Stimulated activated naive CD4-positive, alpha-beta T cell treated with Interleukin-2 at 50 U/mL for 16 hours (primary cell): ENCODE measurements around the gene PMS1.
"Not testable (repeated sequence)": the region's sequence is repeated elsewhere in the genome, so short reads cannot be mapped to it uniquely, and the experiment has no call there.

Experiments used
- DNase-seq: peaks from one replicate; lab custom pipeline; 2025; lab: John Stamatoyannopoulos, UW

Gene PMS1

DNA sequence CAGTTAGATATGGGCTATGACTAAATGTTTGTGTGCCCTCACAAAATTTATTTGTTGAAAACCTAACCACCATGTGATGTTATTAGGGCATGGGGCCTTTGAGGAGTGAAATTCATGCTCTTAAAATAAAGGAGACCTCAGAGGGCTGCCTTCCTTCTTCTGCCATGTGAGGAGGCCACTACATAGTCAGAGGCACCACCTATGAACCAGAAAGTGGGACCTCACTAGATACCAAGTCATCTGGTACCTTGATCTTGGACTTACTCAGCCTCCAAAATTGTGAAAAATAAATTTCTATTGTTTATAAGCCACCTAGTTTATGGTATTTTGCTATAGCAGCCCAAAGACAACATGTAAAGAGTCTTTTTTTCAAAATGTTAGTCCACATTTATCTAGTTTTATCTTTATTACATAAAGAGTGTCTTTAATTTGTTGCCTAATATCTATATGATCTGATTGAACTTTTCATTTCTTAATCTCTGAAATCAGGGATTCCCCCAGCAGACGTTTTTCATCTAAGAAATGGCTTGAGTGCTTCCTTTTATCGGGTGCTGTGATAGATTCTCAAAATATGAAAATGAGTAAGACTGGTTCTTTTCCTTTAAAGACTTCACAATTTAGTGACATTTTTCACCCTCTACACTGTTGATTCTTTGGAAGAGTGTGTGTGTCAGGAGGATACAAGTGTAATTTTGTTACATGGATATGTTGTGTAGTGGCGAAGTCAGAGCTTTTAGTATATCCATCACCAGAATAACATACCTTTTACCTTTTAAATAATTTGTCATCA is 34.2 kb downstream of the PMS1 start:
- DNase-seq: no peak

DNA sequence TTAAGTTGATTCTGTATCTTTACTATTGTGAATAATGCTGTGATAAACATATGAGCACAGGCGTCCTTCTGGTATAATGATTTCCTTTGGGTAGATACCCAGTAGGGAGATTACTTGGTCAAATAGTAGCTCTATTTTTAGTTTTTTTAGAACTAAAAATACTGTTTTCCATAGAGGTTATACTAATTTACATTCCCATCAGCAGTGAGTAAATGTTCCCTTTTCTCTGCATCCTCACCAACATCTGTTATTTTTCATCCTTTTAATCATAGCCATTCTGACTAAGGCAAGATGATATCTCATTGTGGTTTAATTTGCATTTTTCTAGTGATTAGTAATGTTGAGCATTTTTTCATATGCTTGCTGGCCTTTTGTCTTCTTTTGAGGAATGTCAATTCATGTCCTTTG is 35.1 kb downstream of the PMS1 start:
- no peak for DNase-seq

DNA sequence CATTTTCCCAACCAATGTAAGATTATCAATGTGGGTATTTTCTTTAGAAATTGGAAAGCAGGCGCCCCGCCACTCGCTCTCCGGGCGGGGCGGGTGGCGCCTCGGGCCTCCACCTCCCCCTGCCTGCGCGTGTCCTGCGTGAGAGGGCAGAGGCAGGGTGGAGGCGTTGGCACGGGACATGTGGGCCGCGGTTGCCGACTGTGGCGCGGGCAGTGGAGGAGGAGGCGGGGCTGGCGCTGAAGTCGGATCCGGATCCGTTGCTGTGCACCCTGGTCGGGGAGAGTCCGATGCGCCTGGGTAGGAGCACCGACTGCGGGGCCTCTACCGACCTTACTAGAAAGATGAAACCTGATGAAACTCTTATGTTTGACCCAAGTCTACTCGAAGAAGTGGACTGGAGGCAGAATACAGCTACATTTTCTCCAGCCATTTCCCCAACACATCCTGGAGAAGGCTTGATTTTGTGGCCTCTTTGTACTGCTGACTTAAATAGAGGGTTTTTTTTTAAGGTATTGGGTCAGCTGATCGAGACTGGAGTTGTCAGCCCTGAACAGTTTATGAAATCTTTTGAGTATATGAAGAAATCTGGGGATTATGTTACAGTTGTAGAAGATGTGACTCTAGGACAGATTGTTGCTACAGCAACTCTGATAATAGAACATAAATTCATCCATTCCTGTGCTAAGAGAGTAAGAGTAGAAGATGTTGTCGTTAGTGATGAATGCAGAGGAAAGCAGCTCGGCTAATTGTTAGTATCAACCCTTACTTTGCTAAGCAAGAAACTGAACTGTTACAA is 37.9 kb downstream of the PMS1 start:
- no peak for DNase-seq

DNA sequence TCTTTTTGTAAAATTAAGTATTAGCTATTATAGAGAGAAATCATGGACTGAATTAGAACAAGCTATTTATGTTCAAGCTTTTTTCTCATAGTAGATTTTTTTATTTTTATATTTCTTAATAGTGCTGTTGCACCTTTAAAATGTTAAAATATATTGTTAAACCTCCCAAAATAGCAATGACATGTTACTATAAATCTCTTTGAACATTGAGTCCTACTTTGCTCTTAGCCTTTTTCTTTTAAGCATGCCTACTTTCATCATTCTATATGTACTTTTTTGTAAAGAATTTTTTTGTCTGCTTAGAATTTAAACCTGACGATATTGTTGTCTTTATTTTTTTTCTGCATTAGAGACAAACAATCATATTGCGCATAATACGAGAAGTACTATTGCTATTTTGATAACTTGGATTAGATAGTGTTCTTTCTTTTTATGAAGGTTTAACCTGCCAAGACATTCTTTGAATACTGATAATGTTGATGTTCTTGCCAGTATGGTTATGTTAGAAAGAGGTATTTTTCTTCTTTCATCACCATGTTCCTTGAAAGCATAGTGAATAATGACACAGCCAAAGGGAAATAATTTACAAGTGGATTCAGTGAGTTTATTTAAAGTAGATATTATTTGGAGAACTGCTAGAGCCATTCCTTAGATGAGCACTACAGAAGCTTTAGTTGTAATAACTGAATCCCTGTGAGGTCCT is 40.6 kb downstream of the PMS1 start:
- no peak for DNase-seq

DNA sequence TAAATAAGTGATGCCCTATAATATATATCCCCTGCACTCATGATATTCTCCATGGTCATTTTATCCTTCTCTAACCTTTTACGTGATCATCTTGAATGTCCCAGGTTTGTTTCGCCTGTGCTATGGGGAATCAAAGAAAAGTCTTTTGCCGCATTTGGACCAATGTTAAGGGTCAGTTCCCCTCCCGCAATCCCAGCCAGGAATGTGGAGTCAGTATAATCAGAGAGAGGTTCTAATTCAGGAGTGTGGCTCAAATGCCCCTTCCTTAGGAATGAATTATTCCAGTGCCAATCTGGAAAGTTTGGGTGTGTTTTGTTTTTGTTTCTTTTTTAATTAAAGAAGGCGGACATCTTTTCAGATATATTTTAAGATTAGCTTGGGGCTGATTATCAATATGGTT is 41.8 kb downstream of the PMS1 start:
- DNase-seq: no peak

DNA sequence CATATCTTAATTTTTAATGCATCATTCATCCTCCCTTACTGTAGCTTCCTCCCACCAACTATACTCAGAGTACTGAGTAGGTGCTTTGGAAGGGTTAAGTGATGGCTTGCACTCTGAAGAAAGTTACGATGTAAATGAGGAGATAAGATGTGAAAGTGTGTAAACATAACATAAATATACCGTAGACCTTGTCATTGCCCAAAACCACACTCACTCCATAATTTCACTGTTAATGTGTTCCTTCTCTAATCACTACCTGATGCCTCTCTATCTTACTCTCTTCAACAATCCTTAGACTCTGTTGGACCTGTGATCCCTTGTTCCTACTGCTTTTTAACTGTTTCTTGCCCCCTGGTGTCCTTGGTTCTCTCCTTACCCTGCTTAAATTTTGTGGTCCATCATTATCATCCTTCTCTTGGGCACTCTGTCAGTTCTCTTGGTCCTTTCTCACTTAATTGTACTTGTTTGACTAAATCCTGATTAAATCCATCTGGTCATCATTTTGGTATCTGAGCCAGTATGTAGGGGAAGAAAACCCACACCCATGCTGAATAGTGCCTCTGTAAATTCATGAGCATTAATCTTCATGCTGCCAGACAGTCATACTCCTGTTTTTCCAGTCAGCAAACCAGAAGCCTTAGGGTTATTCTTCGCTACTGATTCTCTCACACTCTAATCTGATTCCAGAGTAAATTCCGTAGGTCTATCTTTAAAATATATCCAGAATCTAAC is 45.0 kb downstream of the PMS1 start:
- no peak for DNase-seq

DNA sequence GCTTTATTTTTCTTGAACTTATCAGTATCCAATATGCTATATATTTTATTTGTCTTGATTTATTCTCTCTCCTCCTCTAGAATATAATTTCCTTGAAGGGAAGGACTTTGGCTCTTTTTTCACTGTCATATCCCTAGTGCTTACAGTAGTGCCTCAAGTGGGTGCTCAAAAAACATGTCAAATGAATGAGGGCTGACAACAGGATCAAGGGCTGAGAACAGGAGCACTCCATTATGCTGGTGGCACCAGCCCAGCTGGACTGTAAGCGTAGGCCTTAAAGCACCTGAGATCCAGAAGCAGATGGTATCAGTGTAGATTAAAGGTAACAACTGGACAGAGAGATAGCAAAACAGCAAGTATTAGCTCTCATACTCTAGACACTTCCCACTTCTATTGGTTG is 46.3 kb downstream of the PMS1 start:
- no peak for DNase-seq

DNA sequence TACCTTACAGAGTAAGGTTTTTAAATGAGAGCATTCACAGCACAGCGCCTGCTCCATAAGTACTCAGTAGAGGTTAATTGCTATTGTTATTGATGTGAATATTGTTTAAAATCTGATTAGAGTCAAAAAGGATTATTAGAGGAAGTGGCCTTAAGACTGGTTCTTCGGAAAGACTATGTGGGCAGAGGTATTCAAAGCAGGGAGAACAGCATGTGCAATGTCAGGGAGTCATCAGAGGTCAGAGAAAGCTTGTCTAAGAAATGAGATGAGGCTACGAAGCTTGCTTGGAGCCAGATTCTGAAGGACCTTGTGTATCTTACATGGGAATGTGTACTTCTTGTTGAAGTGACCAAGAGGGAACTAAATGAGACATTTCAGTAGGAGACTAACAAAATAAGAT is 49.8 kb downstream of the PMS1 start:
- no peak for DNase-seq

DNA sequence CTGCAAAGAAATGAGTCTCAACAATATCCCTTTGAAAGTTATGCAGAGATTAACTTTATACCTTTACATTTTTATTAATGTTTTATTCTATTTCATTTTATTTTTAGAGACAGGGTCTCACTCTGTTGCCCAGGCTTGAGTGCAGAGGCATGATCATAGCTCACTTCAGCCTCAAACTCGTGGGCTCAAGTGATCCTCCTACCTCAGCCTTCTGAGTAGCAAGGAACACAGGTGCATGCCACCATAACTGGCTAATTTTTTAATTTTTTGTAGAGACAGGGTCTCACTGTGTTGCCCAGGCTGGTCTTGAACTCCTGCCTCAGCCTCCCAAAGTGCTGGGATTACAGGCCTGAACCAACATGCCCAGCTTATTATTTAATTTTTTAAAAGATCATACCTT is 50.4 kb downstream of the PMS1 start:
- not testable (repeated sequence) for DNase-seq

DNA sequence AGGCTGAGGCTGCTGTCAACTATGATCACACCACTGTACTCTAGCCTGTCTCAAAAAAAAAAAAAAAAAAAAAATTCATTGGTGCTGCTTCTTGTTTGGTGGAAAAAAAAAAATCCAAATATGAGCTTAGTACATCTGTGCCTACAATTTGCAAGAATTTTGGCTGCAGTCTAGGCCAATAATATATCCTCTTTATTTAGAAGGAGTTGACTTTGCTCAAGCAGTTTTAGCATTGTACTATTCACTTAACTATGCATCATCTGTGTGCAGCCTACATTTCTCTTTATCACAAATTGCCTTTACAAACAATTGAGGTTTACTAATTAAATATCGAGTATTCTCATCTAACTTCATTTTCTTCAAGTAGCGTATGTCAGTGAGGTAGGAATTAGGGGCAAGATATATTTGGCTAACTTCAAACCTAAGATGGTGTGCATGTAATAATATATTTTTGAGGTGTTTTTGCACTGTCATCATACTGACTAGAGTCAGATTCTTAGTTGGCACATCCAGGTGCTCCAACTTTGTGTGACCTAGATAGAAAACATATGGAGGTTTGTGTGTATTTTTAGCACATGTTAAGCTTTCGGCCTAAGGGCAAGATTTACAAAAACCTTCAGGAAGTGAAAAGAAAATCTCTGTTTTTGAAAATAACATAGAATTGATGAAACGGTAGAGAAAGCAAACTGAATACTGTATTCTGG is 51.8 kb downstream of the PMS1 start:
- DNase-seq: no peak

DNA sequence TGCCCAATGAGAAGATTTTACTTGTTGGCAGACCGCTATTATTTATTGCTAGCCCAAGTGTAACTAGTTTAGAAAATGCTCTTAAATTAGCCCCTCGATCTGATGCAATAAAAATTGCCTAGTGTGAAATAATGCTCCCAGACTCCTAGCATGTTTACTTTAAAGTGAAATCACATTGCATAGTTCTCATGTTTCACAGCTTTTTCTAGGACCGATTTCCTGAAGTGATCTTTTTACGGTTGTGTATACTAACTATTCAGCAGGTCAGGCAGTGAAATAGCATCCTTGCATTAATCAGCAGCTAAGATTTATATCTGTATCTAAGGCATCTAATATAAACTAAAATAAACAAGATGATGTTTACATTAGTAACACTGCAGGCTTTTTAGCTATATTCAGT is 52.4 kb downstream of the PMS1 start:
- no peak for DNase-seq

DNA sequence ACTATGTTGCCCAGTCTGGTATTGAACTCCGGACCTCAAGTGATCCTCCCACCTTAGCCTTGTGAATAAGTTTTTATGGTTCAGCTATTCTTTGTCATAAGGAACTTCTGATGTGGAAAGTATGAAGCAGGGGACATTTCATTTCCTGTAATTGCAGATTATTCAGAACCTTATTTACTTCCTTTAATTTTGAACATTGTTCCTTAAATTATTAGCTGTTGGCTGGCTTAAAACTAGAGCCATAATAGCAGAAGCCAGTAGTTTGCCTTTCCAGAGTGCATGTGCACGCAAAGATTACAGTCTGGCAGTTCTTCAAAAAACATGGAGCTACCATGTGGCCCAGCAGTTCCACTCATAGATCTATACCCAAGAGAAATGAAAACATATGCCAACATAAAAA is 53.1 kb downstream of the PMS1 start:
- no peak for DNase-seq

DNA sequence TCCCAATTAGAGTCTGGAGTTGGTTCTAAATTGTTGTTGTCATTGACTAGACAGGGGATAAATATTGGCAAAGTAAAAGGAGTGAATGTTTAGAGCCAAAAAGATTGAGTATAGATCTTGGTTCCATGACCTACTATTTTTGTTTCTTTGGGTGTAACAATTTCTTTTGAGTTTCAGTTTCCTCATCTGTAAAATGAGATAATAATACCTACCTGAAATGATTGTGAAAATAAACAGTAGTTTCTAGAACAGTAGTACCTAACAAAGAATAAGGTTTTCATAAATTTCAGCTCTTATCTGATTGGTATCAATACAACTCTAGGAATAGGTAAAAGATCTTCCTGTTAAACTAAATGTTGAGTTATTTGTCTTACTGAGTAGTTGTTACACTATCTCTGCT is 56.8 kb downstream of the PMS1 start:
- no peak for DNase-seq

DNA sequence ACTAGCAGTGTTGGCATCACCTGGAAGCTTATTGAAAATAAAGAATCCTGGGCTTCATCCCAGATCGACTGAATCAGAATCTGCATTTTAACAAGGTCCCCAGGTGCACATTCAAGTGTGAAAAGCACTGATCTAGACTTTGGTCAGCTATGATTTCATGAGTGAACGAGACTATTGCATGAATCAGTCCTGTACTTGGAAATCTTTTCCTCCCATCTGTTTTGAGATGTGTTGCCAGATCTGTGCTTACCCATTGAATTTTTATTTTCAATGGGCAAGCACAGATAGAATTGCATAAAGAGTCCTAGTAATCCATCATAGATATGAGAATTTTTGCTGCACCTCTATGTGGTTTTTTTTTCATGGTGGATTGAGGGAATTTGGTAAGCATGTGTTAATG is 64.0 kb downstream of the PMS1 start:
- DNase-seq: no peak

DNA sequence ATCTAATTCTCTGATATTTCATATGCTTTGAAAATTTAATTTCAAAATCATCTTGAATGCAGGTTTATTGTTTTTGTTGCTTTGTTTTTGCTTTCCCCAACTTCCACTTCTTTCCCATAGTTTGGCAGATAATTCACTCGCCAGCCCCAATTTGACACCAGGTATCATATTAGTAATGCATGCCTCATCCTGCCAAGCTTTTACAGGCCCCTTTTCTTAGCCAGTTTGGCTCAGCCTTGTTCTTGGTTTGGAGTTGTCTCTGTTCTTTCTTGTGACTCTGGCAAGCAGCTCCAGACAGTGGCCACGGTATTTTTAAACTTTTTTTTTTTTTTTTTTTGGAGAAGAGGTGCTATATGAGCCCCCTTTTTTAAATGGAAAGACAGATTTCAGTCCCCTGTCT is 65.3 kb downstream of the PMS1 start:
- no peak for DNase-seq

DNA sequence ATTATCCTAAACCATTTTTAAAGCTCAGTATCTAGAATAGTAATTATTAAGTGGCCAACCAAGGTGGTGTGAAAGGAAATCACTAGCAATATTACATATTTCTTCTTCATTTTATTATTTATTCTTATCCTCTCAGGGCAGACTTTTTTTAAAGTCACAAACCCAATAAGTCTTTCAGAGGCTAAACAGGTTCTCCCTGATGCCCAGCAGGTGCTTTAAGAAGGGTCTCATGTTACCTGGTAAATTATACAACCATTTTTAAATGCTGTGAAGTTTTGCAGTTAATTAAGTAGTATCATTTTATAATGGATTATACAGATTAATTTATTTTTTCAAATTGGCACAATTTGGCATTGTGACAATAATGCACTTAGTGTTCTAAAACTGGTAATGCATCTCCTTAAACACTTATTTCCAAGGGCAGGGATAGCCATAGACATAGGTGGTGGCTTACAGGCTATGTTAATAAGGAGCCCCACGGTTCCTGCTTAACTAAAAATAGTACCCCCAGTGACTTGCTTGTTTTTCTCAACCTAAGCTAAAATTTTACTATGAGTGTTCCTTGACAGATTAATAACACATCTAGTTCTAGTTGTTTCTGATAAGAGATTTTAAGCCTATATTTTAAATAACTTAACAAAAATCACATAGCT is 67.0 kb downstream of the PMS1 start:
- no peak for DNase-seq

DNA sequence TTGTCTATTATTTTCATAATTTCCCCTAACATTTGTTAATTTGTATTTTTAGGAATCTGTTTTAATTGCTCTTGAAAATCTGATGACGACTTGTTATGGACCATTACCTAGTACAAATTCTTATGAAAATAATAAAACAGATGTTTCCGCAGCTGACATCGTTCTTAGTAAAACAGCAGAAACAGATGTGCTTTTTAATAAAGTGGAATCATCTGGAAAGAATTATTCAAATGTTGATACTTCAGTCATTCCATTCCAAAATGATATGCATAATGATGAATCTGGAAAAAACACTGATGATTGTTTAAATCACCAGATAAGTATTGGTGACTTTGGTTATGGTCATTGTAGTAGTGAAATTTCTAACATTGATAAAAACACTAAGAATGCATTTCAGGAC is 69.9 kb downstream of the PMS1 start:
- no peak for DNase-seq

DNA sequence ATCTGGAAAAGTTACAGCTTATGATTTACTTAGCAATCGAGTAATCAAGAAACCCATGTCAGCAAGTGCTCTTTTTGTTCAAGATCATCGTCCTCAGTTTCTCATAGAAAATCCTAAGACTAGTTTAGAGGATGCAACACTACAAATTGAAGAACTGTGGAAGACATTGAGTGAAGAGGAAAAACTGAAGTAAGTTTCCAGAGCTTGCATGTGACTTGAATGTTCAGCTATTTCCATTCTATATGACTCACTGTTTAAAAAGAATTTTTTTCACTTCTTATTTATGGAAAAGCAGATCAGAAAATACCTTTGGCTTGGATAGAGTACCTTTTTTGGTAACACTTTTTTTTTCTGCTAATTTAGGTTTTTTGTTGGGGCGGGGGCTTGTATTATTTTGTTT is 70.7 kb downstream of the PMS1 start:
- no peak for DNase-seq

DNA sequence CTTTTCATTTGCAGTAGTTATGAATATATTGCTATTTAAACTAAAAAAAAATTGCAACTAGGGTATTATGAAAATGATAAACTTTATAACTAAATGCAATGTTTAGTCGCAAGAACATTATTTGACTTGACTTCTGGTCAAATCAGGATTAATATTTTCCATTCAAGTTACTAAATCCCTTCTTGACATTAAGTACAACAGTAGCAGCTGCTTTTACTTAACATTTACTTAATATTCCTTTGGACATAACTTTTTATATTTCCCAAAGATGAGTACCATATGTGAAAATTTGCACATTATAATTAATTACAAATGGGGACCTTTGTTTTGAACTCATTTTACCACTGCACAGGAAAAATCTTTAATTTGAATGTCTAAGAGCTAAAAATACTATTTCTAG is 74.0 kb downstream of the PMS1 start:
- DNase-seq: no peak

DNA sequence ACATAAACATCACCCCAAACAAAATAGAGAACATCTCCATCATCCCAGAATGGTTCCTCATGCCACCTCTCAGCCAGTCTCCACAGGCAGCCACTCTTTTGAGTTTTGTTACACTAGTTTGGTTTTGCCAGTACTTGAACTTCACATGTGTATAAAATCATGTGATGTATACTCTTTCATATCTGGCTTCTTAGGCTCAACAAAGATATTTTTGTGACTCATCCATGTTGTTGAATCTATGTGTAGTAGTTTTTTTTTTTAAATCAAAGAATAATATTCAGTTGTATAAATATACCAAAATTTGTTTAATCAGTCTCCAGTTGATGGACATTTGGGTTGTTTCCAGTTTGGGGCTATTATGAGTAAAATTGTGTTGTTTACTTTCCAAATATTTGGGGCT is 75.9 kb downstream of the PMS1 start:
- DNase-seq: no peak

DNA sequence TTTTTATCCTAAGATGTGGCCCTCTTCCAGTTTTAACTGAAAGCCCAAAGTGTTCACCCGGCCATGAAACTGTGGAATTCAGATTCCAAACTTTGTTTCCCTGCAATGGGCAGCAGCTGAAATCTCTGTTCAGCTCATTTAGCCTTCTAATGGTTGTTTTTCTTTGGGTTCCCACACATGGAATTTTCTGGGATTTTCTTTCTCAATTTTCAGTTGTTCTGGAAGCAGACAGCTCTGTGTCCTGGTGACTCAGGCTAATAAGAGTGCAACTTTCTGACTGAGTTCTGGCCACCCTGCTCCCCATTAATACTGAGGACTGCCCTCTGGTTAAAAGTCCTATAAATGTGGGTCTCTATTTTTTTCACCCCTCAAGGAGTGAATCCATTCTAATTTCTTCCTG is 78.5 kb downstream of the PMS1 start:
- DNase-seq: no peak
